NCI-H128 (cell line): ENCODE data around the gene ACSBG1.
"Not testable (repeated sequence)": the region's sequence is repeated elsewhere in the genome, so short reads cannot be mapped to it uniquely, and the experiment has no call there.

Experiments used
- DNase-seq: peaks from one replicate; lab custom pipeline; 2025; ENCODE audit not compliant: unreplicated experiment; lab: John Stamatoyannopoulos, UW

Gene ACSBG1

DNA sequence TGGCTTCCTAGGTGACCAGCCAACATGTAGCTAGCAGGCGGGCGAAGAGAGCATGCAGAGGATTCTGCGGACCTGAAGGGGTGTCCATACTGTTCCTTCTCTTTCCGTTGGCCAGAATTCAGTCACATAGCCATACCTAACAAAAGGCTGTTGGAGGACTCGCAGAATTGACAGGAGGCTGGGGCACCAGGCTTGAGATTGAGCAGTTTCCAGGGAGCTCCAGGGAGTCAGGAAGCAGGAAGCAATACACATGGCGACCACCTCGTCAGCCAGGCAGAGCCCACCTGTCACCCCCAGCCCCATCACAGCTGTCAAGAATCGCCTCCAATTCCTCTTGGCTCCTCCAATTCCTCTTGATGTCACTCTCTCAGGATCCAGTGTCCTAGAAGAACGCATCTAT lies 16.8 kb upstream of the ACSBG1 start:
- no peak for DNase-seq

DNA sequence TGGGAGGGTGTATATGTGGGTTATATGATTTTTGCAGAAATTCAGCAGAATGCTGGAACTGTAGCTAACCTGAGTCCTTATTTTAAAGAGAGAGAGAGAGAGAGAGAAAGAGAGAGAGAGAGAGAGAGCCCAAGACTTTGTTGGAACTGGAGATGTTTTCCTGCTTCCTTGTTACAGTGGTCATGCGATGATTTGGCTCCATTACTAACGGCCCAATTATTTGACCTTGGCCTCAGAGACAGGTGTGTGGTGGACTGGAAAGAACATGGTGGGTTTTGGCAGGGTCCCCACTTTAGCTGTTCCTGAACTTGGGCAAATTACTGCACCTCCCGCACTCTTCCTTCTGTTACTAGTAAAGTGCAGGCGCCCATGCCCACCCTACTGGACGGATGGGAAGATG lies 14.8 kb upstream of the ACSBG1 start:
- no peak for DNase-seq

DNA sequence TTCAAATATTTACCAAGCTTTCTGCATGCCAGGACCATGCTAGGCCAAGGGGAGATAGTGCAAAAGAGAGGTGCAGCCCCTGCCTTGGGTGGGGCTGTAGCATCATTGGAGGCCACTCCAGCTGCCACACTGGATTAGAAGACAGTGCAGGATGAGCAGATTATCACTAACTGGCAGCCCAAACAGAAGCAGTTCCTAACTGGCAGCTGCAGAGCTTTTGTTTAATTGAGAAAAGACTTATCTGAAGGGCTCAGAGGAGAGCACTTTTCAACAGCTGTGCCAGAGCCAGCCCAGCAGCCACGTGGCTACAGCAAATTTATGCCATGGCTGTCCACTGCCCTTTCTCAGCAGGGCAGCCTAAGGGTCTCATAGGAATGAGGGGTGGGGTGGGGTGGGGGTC lies 13.5 kb upstream of the ACSBG1 start:
- DNase-seq: no peak

DNA sequence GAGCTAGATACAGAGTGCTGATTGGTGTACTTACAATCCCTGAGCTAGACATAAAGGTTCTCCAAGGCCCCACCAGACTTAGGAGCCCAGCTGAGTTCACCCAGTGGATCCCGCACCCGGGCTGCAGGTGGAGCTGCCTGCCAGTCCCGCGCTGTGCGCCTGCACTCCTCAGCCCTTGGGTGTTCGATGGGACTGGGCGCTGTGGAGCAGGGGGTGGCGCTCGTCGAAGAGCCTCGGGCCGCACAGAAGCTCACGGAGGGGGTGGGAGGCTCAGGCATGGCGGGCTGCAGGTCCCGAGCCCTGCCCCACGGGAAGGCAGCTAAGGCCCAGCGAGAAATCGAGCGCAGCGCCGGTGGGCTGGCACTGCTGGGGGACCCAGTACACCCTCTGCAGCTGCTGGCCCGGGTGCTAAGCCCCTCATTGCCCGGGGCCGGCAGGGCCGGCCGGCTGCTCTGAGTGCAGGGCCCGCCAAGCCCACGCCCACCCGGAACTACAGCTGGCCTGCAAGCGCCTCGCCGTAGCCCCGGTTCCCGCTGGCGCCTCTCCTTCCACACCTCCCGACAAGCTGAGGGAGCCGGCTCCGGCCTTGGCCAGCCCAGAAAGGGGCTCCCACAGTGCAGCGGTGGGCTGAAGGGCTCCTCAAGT lies 11.7 kb upstream of the ACSBG1 start:
- DNase-seq: not testable (repeated sequence)

DNA sequence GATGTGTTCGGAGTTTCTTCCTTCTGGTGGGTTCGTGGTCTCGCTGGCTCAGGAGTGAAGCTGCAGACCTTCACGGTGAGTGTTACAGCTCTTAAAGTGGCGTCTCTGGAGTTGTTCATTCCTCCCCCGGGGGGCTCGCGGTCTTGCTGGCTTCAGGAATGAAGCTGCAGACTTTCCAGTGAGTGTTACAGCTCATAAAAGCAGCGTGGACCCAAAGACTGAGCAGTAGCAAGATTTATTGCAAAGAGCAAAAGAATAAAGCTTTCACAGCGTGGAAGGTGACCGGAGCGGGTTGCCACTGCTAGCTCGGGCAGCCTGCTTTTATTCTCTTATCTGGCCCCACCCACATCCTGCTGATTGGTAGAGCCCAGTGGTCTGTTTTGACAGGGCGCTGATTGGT lies 11.0 kb upstream of the ACSBG1 start:
- not testable (repeated sequence) for DNase-seq

DNA sequence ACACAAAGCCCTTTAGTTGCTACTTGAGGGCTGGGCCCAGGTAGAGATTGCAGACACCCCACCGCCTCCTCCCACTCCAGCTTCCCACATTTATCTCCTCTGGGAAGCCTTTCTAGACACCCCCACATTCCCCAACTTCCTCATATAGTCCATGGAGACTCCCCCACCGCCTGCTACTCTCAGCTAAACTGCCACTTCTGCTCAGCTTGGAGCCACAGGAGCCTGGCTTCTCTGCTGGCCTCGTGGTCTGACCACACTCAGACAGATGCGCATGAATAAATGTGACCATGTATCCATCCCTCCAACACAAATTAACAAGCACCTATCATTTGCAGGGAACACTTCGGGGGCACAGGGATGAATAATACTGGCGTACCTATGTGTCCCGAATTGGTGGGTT lies 10.5 kb upstream of the ACSBG1 start:
- no peak for DNase-seq

DNA sequence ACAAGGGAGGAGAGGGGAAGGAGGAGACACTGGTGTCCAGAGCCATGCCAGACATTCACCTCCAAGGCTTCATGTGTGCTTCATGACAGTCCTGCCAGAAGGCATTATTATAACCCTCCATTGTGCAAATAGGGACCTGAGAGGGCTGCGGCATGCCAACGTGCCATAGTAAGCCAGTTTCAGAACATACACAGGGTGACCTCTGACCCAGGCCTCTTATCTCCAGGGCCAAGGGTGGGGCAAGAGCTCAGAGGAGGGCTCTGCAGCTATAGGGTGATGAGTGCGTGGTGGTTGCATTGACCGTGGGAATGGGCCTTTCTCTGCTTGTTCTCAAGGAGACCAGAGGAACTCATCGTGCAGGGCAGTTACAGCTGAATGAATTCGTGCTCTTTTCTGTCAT lies 9.7 kb upstream of the ACSBG1 start:
- no peak for DNase-seq

DNA sequence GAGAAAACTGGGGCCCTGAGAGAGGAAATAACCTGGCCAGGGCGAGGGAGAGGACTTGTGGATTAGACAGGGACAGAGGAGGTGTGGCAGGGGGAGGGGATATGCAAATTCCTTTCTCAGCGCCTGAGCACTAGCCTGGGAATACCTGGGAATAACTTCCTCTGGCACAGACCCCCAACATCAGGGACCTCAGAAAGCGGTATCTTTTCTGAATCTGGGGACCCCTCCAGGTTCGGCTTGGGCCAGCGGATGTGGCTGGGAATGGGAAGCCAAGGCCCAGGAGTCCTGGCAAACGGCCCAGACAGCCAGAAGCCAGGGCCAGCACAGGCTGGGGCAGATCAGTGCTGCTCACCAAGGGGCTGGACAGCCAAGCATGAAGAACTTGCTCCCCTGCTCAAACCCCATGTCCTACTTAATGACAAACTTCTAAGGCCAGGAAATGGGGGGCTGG lies 9.2 kb upstream of the ACSBG1 start:
- DNase-seq: no peak

DNA sequence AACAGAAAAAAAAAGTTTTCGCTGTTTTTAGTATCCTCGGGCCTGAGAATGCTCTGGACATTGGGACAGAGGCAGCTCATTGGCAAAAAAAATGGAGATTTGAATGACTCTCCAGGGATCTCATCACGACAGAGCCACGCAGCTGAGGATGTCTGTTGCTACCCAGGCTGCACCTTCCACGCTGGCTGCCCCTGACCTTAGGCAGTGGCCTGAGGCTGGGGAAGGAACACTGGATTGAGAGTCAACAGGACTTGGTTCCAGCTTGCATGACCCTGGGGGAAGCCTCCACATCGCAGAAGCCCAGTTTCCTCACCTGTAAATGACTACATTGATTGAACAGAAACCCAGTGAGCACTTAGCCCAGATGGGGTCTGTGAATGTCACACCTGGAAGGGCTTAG lies 8.7 kb upstream of the ACSBG1 start:
- DNase-seq: no peak

DNA sequence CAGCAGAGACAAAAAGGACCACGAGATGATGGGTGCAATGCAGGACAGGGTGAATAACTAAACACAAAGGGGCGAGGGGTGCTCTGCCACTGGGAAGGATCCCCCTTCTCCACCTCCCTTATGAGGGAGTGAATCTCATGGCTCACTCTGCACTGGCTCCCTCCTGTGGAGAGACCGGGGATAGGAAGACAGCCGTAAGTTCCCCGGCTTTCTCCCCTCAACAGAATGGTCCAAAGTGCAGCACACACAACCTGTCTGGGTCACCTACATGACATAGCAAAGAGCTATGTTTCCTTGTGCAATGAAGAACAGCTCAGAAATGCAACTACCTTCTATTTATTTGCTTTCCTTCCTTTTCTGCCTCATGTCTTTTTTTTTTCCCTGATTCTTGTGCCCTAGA lies 7.8 kb upstream of the ACSBG1 start:
- DNase-seq: no peak

DNA sequence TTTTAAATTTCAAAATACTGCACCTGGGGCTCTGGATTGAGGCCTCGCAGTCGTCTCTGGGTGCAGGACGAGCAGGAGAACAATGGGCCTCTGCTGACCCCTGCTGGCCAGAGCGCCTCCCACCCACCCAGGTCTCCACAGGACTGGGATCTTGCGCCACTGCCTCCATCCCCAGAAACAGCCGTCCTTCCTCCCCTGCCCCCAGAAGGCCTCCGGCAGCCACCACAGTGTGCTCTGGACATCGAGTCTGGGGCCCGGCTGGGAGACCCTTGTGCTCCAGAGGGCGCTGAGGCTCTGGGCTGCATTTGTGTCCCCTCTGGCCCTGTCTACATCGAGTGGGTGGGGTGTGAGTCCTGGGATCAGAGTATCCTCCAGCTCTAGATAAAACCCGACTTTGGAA lies 6.7 kb upstream of the ACSBG1 start:
- DNase-seq: peak; percentile 18

DNA sequence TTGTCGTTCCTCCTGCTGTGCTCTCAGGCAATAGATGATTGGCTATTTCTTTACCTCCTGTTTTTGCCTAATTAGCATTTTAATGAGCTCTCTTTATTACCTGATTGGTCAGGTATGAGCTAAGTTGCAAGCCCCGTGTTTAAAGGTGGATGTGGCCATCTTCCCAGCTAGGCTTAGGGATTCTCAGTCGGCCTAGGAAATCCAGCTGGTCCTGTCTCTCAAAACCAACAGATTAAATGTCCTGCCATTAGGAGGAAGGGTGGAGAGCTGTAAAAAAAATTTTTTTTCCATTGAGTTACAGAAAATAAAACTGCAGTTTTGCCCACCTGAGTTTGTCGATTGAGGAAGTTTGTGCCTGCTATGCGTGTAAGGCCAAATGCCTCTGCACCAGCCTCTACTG lies 5.4 kb upstream of the ACSBG1 start:
- no peak for DNase-seq

DNA sequence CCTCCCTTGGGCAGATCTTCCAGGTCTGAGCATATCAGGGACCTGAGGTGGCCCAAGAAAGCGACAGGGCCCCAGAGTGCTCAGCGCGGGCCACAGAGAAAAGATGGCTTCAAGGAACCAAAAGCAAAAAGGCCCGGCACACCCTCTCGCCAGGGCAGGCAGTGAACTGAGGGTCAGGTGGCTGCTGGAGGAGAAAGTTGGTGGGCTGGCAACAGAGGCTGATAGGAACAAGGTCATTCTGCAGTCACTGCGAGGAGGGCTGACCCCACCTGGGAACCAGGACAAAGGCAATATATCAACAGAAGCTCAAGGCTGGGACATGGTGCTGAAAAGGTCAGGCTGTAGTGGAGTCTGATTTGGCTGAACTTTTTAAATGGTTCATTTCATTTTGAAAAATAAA lies 2.8 kb upstream of the ACSBG1 start:
- DNase-seq: no peak

DNA sequence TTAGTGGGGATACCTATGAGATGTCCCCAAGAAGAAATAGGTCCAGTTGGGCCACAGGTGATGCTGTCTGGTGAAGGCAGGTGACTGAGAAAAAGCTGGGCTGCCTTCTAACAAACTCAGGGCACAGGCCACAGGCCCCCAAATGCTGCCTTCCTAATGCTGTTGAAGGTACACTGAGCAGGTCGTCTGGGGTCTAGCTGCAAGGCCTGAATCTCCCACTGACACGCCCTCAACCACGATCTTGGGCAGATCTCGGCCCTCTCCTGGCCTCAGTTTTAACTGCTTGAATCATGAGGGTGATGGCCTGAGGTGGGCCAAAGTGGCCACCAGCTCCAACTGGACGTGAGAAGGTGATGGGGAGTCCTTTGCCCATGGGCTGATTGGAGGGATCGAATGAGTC lies 2.1 kb upstream of the ACSBG1 start:
- no peak for DNase-seq

DNA sequence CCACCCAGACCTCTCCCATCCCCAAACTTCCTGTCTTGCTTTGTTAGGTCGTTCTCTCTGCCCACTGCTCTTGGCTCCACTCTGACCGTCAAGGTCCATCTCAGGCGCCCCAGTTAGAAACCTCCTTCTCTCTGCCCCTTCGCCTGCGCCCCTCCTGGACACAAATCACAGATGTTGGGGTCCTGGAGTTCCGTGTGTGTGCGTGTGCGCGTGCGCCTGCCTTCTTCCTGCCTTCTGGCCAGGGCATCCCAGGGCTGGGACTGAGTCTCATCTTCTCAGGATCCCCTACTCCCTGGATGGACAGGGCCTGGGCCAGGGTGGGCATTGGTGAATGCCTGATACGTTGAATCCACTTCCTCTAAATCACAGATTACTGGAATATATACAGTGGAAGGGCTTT lies 869 bp downstream of the ACSBG1 start:
- DNase-seq: no peak

DNA sequence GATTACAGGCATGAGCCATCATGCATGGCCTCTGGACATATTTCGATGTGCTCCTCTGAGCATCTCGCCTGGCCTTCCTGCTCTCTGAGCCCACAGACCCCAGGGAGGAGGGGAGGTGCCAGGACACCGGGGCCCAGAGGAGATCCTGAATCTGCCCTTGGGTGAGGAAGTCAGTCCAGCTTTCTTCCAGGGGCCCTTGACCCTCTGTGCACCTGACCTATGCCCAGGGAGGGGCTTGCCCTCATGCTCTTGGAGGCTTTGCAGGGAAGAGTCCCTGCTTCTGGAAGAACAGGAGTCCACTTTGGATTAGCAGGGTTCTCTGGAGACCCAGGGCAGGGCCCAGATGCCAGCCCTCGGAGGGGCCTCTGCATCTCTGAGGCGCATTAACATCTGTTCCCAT lies 1.4 kb downstream of the ACSBG1 start:
- no peak for DNase-seq

DNA sequence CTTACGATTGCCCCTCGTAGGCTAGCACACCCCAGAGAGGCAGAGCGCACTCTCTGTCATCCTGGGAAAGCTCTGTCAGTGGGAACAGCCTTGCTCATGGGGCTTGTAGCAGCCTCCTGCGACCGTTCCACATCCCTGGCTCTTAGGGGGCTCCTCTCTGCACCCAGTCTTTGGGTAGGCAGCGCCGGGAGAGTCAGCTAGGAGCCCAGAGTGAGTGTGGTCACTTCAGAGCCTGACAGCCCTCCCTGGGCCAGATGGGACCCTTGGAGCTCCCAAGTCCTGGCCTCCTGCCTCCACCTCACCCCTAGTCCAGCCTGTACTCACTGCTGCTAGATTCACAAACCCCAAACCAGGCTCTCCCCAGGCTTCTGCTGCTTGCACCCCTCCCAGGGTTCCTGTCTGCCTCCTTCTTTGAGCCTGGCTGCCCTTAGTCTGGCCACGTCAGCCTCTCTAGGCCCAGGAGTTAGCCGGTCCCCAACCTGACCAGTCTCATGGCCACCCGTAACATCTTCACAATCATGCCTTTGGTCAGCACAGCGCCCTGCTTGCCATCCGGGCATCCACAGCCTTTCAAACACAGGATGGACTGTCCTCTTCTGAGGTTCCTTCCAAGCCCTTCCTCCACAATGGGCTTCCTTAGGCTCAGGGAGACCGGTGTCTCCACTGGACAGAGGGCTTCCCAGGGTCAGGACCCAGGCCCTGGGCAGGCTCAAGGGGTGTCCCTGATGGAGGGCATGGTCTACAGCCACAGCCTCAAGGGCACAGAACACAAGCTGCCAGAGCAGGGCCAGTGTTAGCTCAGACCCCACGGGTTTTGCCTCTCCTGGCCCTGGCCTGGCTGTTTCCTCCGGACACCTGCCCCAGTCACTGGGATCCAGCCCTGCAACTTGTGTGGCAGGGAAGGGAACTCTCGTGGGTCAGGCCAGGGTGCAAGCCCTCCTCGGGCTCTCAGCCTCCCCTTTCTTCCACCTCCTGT lies 4.6 kb downstream of the ACSBG1 start:
- no peak for DNase-seq

DNA sequence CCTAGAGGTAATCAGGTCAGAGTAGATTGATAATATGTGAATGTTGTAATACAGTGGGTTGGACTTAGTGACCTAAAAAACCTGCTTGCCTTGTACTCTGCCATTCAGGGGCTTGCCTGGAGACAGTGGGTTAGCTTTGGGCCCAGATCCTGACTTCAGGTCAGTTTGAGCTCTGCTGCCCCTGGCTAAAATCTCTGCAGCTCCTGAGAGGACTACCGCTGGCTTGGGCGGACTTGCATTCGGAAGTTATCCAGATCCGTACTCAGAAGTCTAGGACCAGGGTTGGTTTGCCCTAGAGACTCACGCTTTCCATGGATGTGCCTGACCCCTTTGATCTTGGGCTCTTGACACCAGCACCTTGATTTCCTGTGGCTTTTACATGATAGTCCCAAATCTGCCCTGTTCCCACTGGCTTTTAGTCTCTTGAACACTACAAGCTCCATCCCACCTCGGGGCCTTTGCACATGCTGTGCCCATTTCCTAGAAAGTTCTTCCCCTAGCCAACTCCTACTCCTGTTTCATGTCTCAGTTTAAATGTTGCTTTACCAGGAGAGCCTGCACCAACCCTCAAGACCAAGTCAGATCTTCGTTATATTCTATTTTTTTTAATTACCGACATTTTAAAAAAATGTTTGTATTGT lies 5.9 kb downstream of the ACSBG1 start:
- no peak for DNase-seq

DNA sequence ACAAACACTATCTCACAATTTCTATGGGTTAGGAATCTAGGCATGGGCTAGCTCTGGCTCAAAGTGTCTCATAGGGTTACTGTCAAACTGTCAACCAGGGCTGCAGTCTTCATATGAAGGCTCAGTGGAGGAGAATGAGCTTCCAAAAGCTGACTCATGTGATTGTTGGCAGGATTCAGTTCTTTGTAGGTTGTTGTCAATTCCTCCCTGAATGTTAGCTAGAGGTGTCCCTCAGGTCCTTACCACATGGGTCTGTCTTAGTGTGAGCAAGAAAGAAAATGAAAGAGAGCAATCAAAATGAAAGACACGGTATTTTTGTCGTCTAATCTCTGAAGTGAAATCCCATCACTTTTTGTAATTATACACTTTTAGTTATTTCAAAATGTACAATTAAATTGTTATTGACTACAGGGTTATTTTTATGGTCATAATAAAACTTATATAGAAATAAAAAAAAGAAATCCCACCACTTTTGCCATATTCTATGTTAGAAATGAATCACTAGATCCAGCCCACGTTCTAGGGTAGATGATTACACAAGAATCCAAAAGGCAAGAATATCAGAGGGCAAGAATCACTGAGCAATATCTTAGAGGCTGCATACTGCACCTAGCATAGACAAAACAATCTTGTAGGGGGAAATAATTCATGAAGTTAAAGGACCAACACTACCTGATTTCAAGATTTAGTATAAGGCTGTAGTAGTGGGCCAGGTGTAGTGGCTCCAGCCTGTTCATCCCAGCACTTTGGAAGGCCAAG lies 8.4 kb downstream of the ACSBG1 start:
- DNase-seq: no peak

DNA sequence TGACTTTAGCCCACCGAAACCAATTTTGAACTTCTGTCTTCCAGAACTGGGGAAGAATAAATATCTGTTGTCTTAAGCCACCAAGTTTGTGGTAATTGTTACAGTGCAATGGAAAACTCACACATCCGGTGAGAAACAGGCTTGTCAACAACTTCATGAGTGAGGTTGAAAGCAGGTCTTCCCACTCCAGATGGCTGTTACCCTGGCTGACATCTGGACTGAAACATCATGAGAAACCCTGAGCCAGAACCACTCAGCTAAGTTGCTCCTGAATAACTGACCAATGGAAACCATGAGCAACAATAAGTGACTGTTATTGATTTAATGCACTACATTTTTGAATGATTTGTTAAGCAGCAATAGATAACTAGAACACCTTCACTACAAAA lies 10.3 kb downstream of the ACSBG1 start:
- DNase-seq: no peak

DNA sequence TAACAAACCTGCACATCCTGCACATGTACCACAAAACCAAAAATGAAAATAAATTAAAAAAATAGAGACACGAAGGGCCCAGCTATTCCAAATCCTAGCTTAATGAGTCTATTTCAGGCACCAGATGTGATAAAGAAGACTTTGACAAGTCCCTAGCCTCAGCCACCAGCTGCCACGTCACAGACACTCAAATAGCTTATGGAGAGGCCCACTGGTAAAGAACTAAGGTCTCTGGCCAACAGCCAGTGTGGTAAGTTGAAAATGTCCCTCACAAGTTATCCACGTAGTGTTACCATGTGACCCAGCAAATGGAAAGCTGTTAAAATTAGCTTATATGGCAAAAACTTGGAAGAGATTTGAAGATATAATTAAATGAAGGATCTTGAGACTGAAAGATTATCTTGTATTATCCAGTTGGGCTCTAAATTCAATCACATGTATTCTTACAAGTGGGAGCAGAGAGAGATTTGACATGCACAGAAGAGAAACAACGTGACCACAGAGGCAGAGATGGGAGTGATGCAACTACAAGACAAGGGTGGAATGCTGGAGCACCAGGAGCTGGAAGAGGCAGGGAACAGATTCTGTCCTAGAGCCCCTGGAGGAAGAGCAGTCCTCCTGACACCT lies 10.9 kb downstream of the ACSBG1 start:
- no peak for DNase-seq
